Transverse colon (tissue), 4 donors: ENCODE measurements around the gene REN. TPM values are rescaled to one million over a fixed set of nuclear protein-coding genes. Genes with fewer than 3 reads are reported as not detected.

Experiments
- DNase-seq: peaks from one replicate; pipeline ENCODE4 v3.0.0-alpha.2; 2019
- H3K27ac ChIP-seq, 4 donors: fragments of 200-600 bp; sonication (generic); 2 replicates each; pipeline ENCODE4 v1.5.1; 2016 to 2018; ENCODE audit warnings: inconsistent platforms in 4 of 4
- H3K27me3 ChIP-seq: fragments of 200-600 bp; sonication (generic); 2 replicates; pipeline ENCODE4 v1.5.1; 2017; ENCODE audit warnings: inconsistent platforms
- H3K36me3 ChIP-seq, 4 donors: fragments of 200-600 bp; sonication (generic); 2 replicates each; pipeline ENCODE4 v1.5.1; 2017 to 2019; ENCODE audit warnings: inconsistent platforms in 4 of 4
- H3K4me1 ChIP-seq, 4 donors: fragments of 200-600 bp; sonication (generic); 2 replicates each; pipeline ENCODE4 v1.5.1; 2017 to 2020; ENCODE audit warnings: inconsistent platforms in 4 of 4
- H3K4me3 ChIP-seq, 4 donors: fragments of 200-600 bp; sonication (generic); 1 replicate in 1 of 4; 2 replicates in 3 of 4; pipeline versions ENCODE4 v1.5.1 to v1.6.1; 2017 to 2019; ENCODE audit warnings: inconsistent platforms in 4 of 4
- H3K9me3 ChIP-seq, 2 donors: fragments of 200-600 bp; sonication (generic); 2 replicates each; pipeline ENCODE4 v1.5.1; 2017 to 2019; ENCODE audit warnings: inconsistent platforms in 2 of 2
- EP300 ChIP-seq: sonication (generic); formaldehyde crosslinking; IDR thresholded peaks from one replicate; pipeline ENCODE4 v1.6.1; 2017; ENCODE audit warnings: antibody characterized with exemption, low read depth
- POLR2A ChIP-seq: fragments of 450-650 bp; IDR thresholded peaks from one replicate; pipeline ENCODE4 v1.6.1; 2016; ENCODE audit warnings: antibody characterized with exemption, mild to moderate bottlenecking, moderate library complexity
- POLR2AphosphoS5 ChIP-seq, 3 donors: sonication (generic); formaldehyde crosslinking; IDR thresholded peaks; one replicate each; pipeline ENCODE4 v1.6.1; 2016; ENCODE audit warnings: antibody characterized with exemption in 3 of 3
- WGBS, 2 donors: methylation state at CpG; one replicate each; pipeline ENCODE4 v1.1.5; 2018; ENCODE audit warnings: low coverage in 1 of 2; 5-methylcytosine and 5-hydroxymethylcytosine counted together
- in situ Hi-C, 4 donors: fragments of 200-750 bp; cut with MboI; loops; one replicate each; pipeline versions ENCODE4 v1.15.0 to v1.15.1; 2017; ENCODE audit warnings: low sequenced_read_pairs in 3 of 4, low pct_ligation_motif_present in 1 of 4, low pct_unique_long_range_greater_than_20kb in 1 of 4
- intact Hi-C: fragments of 100-400 bp; cut with DNase I; formaldehyde crosslinking; loops from one replicate; pipeline ENCODE4 v1.15.1; 2023; ENCODE audit warnings: low total_unique reads
- total RNA-seq, 4 donors: library from RNA; depleted of rRNA; stranded (reverse); fragments of >200 nt; gene quantifications; one replicate each; pipeline ENCODE4 v1.1.0, GENCODE V29; 2016
- TF ChIP-seq, protein P1 (sequence below), 5 experiments: fragments of 200-600 bp in 3 of 5; fragments of 450-650 bp in 2 of 5; sonication (generic) in 3 of 5; IDR thresholded peaks; 1 replicate in 2 of 5; 2 replicates in 3 of 5; pipeline ENCODE4 v1.5.1; 2016 to 2017; ENCODE audit warnings: antibody characterized with exemption in 5 of 5, inconsistent platforms in 3 of 5, mild to moderate bottlenecking in 2 of 5, moderate library complexity in 1 of 5

REN gene
- total RNA-seq, 4 donors from 2014 or later = 2.7 TPM; not detected in 3

DNA sequence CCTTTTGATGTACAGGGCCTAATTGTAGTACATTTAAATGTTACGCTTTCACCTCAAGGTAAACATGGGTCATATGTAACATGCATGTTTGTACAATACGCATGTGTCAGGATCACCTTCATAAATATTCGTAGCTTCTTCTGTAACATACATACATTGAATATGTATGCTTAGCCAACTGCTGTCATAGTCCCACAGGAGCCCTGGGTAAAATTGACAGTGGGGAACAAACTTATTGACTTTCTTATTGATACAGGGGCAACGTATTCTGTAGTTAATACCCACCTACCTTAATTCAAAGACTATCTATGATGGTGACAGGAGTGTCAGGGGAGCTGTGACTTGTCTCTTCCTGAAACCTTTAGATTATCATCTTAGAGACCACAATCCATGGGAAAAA is 3.7 kb upstream of the REN start:
- WGBS, 2 donors = 79 to 89% methylated on average over 4 of the region's 4 CpGs
- H3K27ac ChIP-seq = no peak overlapping the region
- in situ Hi-C loops = loop anchor here (5.0 to 10.0 kb wide), 2 partner anchors 192 to 195 kb away; no protein-coding TSS in a partner anchor
- intact Hi-C loops = no loop called here
- H3K36me3 ChIP-seq = no peaks in the 10 kb centered on the region
- peaks cover 8% of the 10 kb centered on the region for H3K27me3 ChIP-seq
- TF ChIP-seq POLR2AphosphoS5 (IDR thresholded peaks at IDR 0.05) = no peak
- no peak for TF ChIP-seq EP300
- TF ChIP-seq POLR2A = no peak
- TF ChIP-seq, protein P1, sequence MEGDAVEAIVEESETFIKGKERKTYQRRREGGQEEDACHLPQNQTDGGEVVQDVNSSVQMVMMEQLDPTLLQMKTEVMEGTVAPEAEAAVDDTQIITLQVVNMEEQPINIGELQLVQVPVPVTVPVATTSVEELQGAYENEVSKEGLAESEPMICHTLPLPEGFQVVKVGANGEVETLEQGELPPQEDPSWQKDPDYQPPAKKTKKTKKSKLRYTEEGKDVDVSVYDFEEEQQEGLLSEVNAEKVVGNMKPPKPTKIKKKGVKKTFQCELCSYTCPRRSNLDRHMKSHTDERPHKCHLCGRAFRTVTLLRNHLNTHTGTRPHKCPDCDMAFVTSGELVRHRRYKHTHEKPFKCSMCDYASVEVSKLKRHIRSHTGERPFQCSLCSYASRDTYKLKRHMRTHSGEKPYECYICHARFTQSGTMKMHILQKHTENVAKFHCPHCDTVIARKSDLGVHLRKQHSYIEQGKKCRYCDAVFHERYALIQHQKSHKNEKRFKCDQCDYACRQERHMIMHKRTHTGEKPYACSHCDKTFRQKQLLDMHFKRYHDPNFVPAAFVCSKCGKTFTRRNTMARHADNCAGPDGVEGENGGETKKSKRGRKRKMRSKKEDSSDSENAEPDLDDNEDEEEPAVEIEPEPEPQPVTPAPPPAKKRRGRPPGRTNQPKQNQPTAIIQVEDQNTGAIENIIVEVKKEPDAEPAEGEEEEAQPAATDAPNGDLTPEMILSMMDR (IDR thresholded peaks at IDR 0.05) = no peak
- H3K4me1 ChIP-seq = no peaks in the 10 kb centered on the region
- H3K4me3 ChIP-seq = no peak overlapping the region
- H3K9me3 ChIP-seq = peaks cover 5 to 6% of the 10 kb centered on the region in 2 donors
- no peak for DNase-seq

DNA sequence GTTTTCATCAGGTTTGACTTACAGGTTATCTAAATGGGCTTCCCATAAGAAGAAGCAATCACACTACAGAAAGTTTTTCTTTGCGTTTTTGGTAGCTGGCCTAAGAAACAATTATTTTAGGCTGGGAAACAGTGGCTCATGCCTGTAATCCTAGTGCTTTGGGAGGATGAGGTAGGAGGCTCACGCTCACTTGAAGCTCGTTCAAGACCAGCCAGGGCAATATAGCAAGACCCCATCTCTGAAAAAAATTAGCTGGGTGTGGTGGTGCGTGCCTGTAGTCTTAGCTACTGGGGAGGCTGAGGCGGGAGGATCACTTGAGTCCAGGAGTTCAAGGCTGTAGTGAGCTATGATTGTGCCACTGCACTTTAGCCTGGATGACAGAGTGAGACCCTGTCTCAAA is 1.6 kb upstream of the REN start:
- DNase-seq = no peak
- TF ChIP-seq EP300 = no peak
- no peak for TF ChIP-seq POLR2AphosphoS5 (IDR thresholded peaks at IDR 0.05)
- no peak for TF ChIP-seq POLR2A
- TF ChIP-seq, protein P1 (IDR thresholded peaks at IDR 0.05) = no peak
- WGBS, 2 donors = 90% methylated on average over 5 of the region's 5 CpGs; no CpG with 5 or more reads in 1 of the 2 donors
- no peaks in the 10 kb centered on the region for H3K36me3 ChIP-seq
- H3K9me3 ChIP-seq = peaks cover 5 to 6% of the 10 kb centered on the region in 2 donors
- H3K27me3 ChIP-seq = no peaks in the 10 kb centered on the region
- no peak overlapping the region for H3K4me3 ChIP-seq
- in situ Hi-C loops = loop anchor here (5.0 to 10.0 kb wide), 2 partner anchors 195 to 197 kb away; no protein-coding TSS in a partner anchor
- H3K4me1 ChIP-seq = no peaks in the 10 kb centered on the region
- no peak overlapping the region for H3K27ac ChIP-seq
- intact Hi-C loops = no loop called here

DNA sequence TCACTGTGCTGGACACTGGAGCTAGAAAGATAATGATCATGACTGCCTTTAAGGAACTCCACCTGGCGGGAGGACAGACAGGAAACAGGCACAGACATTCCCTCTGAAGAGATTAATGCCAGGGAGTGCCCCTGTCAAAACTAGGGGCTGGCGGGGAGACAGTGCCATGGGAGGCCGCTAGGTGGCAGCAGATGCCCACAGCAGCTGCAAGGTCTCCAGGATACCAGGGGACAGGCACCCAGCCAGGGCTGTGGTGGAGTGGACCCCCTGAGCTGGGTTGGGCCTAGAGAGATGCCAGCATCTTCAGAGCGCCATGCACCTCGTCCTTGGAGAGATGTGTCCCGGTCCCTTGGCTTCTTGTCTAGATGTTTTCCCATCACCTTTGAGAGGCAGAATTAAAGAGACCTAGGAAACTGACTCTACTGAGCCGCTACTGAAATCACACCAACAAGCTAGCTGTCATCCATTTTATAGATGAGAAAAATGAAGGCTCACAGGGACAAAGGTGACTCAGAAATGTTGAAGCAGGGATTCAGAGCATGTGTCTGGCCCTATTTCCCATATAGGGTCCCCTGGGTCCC is 3.6 kb downstream of the REN start:
- TF ChIP-seq, protein P1 (IDR thresholded peaks at IDR 0.05) = peak; percentile 98 to 100 (median 98)
- no peak for TF ChIP-seq POLR2A
- WGBS, 2 donors = 0 to 13% methylated on average over 1 to 7 of the region's 7 CpGs
- H3K4me3 ChIP-seq = no peak overlapping the region
- intact Hi-C loops (loop anchor here (2.0 kb wide), 1 partner anchor 200 kb away; no protein-coding TSS in a partner anchor), in situ Hi-C loops (loop anchor here in 2 of 4 donors (10.0 kb wide), 1 partner anchor 202 kb away; no protein-coding TSS in a partner anchor)
- peak; percentile 88 for DNase-seq
- H3K36me3 ChIP-seq = no peaks in the 10 kb centered on the region
- no peaks in the 10 kb centered on the region for H3K9me3 ChIP-seq
- H3K27ac ChIP-seq = no peak overlapping the region
- peaks cover 11% of the 10 kb centered on the region for H3K27me3 ChIP-seq
- H3K4me1 ChIP-seq = peaks cover 0 to 5% (median 0%) of the 10 kb centered on the region in 4 donors

DNA sequence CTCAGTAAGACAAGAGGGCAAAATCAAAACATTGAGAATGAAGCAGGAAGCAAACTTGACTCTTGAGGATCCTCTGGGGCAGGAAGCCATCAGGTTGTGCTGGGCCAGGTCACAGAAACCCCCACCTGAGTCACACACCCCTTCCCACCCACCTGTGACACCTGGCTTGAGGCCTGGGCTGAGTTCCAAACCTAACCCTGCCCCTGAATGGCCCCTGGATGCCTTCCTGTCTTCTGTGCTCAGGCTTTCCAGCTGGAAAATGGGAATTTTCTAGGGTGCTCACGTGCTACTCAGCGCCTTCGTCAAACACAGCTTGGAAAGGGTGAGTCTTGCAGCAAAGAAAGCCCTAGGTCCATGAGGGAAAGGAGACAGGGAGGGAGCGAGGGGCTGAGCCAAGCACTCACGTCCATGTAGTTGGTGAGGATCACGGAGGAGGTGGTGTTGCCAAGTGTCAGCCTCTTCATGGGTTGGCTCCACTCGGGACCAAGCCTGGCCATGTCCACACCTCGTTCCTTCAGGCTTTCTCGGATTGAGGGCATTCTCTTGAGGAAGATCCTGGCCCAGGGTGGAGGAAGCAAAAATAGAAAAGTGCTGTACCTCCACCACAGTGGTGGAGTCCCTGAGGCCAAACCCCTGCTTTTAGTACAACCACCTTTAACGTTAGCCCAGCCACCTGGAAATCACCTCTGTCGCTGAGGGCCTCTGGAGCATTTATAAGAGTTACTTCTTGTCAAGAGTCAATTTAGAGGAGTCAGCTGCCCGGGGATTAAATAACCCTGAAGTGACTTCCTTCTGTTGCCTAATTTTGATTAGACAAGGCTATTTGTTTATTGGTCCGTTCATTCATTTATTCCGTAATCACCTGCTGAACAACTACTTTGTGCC is 4.3 kb downstream of the REN start:
- Histone ChIP-seq H3K27ac (no peak overlapping the region), H3K36me3 (no peaks in the 10 kb centered on the region), H3K9me3 (no peaks in the 10 kb centered on the region), H3K4me1 (peaks cover 0 to 5% (median 0%) of the 10 kb centered on the region in 4 donors), H3K27me3 (peaks cover 11% of the 10 kb centered on the region), H3K4me3 (no peak overlapping the region)
- DNase-seq = no peak
- WGBS, 2 donors = 60 to 71% methylated on average over 11 to 14 of the region's 14 CpGs
- in situ Hi-C loops (loop anchor here in 2 of 4 donors (10.0 kb wide), 1 partner anchor 203 kb away; no protein-coding TSS in a partner anchor), intact Hi-C loops (loop anchor here (2.0 kb wide), 2 partner anchors 201 to 207 kb away; no protein-coding TSS in a partner anchor)
- TF ChIP-seq POLR2A (no peak), EP300 (no peak), POLR2AphosphoS5 (IDR thresholded peaks at IDR 0.05) (no peak)
- TF ChIP-seq, protein P1 (IDR thresholded peaks at IDR 0.05) = no peak
